ENCODE results near the gene SPAG5. TPM values are rescaled to one million over a fixed set of nuclear protein-coding genes. Genes with fewer than 3 reads are reported as not detected.

The SPAG5 gene
- total and polyA plus RNA-seq, 10 of the 15 experiments (the other 5 are each of a cell fraction or from before 2014, with no cell fraction given) = 73.5 to 171 (median 106) TPM

DNA sequence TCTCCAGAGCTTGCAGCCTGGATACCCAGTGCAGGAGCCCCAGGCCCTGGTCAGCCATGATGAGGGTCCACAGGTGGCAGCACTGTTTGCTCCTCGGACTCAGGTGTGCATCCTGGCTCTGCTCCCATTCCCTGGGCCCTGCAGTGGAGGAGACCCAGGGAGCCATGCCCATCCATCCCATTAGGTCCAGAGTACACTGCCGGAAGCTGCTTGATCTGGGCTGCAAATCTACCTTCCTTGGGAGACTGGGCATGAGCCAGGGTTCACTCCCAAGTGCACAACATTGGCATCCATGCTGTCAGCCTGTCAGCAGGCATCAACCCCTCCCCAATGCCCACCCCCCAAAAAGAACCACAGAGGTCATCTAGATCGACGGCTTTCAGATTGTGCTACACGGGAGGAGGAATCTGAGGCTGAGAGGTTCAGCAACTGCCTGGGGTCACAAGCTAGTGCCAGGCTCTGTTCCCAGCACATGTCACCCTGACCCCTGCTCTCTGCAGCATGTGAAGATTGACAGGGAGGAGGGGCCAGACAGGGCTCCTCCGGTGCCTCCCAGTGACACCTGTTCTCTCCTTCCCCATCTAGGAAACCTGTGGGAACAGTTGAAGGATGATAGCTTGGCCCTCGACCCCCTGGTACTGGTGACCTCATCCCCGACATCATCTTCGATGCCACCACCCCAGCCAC is 62.1 kb downstream of the SPAG5 start:
- Histone ChIP-seq H3K4me1 (ENCODE audit: control insufficient read depth, insufficient read depth, low read length) (no peaks in the 10 kb centered on the region), H3K79me2 (ENCODE audit: control insufficient read depth, insufficient read depth, low read length) (no peaks in the 10 kb centered on the region), H3K27ac (ENCODE audit: control insufficient read depth, insufficient read depth) (no peak overlapping the region), H2AFZ (ENCODE audit: control insufficient read depth, low read depth, low read length) (no peak overlapping the region), H4K20me1 (ENCODE audit: control insufficient read depth, insufficient read depth) (no peaks in the 10 kb centered on the region), H3K9me3 (replicated peaks; ENCODE audit: control insufficient read depth, insufficient read depth, low read length) (no peaks in the 10 kb centered on the region), H3K4me2 (ENCODE audit: control insufficient read depth, insufficient read depth) (no peak overlapping the region), H3K4me3 (no peak overlapping the region), H3K9ac (ENCODE audit: control insufficient read depth, insufficient read depth, low read length) (no peak overlapping the region), H3K27me3 (replicated peaks in 1 of 2; ENCODE audit: control insufficient read depth in 2 of 2, insufficient read depth in 2 of 2, low read length in 1 of 2) (no peaks in the 10 kb centered on the region), H3K36me3 (ENCODE audit: control insufficient read depth in 2 of 2, insufficient read depth in 2 of 2, low read length in 1 of 2) (no peaks in the 10 kb centered on the region)
- no TSS peak for BruUV-seq (replicated peaks)
- POLR2A ChIA-PET = interaction anchor here (1.2 kb wide), 1 partner anchor 11 kb away, joined by 3 read pairs; no protein-coding TSS in a partner anchor
- WGBS (ENCODE audit: insufficient coverage, insufficient replicate concordance, low lambda C conversion rate, missing lambda C conversion rate) = 31% methylated on average over 9 of the region's 9 CpGs
- intact Hi-C loops (cut with micrococcal nuclease; ENCODE audit: unreplicated experiment) = no loop called here
- no peak for TF ChIP-seq JUNB (IDR thresholded peaks at IDR 0.05)
- TF ChIP-seq CHD1 (IDR thresholded peaks at IDR 0.05; ENCODE audit: low read depth, low read length) = no peak
- TF ChIP-seq NR2C2 (IDR thresholded peaks at IDR 0.05; ENCODE audit: borderline replicate concordance, control insufficient read depth, insufficient read length, low read depth) = no peak
- no peak for TF ChIP-seq HDAC6 (IDR thresholded peaks at IDR 0.05; ENCODE audit: unreplicated experiment)
- TF ChIP-seq RB1 (IDR thresholded peaks at IDR 0.05; ENCODE audit: borderline replicate concordance) = no peak
- TF ChIP-seq, protein P1, sequence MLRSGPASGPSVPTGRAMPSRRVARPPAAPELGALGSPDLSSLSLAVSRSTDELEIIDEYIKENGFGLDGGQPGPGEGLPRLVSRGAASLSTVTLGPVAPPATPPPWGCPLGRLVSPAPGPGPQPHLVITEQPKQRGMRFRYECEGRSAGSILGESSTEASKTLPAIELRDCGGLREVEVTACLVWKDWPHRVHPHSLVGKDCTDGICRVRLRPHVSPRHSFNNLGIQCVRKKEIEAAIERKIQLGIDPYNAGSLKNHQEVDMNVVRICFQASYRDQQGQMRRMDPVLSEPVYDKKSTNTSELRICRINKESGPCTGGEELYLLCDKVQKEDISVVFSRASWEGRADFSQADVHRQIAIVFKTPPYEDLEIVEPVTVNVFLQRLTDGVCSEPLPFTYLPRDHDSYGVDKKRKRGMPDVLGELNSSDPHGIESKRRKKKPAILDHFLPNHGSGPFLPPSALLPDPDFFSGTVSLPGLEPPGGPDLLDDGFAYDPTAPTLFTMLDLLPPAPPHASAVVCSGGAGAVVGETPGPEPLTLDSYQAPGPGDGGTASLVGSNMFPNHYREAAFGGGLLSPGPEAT (IDR thresholded peaks at IDR 0.05; ENCODE audit: low read depth) = no peak
- TF ChIP-seq, protein P2, sequence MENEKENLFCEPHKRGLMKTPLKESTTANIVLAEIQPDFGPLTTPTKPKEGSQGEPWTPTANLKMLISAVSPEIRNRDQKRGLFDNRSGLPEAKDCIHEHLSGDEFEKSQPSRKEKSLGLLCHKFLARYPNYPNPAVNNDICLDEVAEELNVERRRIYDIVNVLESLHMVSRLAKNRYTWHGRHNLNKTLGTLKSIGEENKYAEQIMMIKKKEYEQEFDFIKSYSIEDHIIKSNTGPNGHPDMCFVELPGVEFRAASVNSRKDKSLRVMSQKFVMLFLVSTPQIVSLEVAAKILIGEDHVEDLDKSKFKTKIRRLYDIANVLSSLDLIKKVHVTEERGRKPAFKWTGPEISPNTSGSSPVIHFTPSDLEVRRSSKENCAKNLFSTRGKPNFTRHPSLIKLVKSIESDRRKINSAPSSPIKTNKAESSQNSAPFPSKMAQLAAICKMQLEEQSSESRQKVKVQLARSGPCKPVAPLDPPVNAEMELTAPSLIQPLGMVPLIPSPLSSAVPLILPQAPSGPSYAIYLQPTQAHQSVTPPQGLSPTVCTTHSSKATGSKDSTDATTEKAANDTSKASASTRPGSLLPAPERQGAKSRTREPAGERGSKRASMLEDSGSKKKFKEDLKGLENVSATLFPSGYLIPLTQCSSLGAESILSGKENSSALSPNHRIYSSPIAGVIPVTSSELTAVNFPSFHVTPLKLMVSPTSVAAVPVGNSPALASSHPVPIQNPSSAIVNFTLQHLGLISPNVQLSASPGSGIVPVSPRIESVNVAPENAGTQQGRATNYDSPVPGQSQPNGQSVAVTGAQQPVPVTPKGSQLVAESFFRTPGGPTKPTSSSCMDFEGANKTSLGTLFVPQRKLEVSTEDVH (IDR thresholded peaks at IDR 0.05; ENCODE audit: low read depth, partially characterized antibody) = no peak
- CTCF ChIA-PET = interaction anchor here (1.0 to 4.2 kb wide), 4 partner anchors 11 to 49 kb away, joined by 3 to 59 read pairs (median 3); no protein-coding TSS in a partner anchor
- in situ Hi-C loops (cut with MboI) = no loop called here
- SMC1A ChIA-PET (ENCODE audit: uncharacterized antibody, unreplicated experiment) = interaction anchor here (1.6 kb wide), 1 partner anchor 41 kb away, joined by 6 read pairs; no protein-coding TSS in a partner anchor
- ATAC-seq (no peak), FAIRE-seq (no peak), DNase-seq (ENCODE audit: low read depth, low spot score) (no peak)
- RAD21 ChIA-PET (ENCODE audit: unreplicated experiment) = interaction anchor here (1.2 to 1.4 kb wide), 2 partner anchors 11 to 35 kb away, joined by 5 read pairs; no protein-coding TSS in a partner anchor

Measured in GM12878 (cell line).